GM19043 (cell line): ENCODE data around the gene PKDREJ.
"Not testable (repeated sequence)": the region's sequence is repeated elsewhere in the genome, so short reads cannot be mapped to it uniquely, and the experiment has no call there.

ENCODE experiments used
- ATAC-seq: cut with Tn5 transposase; IDR thresholded peaks from one replicate; pipeline ENCODE4 v1.9.1; 2021; ENCODE audit warnings: low read depth; ENCODE audit not compliant: unreplicated experiment

Gene PKDREJ

DNA sequence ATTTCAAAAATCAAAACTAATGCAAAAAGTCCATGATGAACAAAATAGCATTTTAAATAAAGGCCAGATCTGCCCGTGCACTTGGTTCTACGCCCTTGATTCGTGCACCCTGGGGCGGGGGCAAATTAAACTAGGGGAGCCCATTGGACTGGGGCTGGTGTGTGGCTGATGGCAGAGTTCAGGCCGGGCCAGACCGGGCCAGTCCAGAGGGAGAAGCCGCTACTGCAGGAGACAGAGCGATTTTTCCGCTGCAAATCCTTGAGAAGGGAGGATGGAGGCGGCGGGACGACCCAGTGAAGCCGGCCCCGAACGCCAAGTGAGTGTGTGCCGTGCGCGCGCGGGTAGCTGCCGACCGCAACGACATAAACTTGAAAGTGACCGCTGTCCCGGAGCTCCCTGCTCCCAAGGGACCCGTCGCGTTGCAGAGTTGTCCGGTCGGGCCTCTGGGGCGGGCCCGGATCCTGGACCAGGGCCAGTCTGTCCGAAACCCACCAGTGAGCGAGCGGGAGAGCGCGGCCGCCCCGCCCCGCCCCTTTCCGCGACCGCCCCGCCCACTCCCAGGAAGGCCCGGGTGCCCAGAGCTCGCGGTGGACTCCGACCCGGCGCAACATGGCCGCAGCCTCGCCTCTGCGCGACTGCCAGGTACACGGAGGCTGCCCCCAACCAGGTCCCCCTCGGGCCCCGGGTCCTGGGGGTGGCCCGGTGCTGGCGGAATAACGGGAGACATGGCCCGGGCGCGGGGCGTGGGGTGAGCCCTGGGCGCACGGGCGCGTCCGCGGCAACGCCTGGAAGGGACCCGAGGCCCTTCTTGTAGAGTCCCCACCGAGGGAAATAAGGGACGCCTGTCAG lies 4.5 kb upstream of the PKDREJ start, which contains the start of gene TTC38:
Gene TTC38, plus strand, starts transcription at position 578 of the 849 bp plus-strand sequence. Its CDS starts 32 bp downstream, at position 610.
- ATAC-seq, result no peak

DNA sequence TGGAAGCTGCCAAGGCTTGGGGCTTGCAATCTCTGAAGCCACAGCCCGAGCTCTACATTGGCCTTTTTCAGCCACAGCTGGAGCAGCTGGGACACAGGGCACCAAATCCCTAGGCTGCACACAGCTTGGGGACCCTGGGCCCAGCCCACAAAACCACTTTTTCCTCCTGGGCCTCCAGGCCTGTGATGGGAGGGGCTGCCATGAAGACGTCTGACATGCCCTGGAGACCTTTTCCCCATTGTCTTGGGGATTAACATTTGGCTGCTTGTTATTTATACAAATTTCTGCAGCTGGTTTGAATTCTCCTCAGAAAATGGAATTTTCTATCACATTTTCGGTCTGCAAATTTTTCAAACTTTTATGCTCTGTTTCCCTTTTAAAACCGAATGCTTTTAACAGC lies 2.5 kb upstream of the PKDREJ start:
- ATAC-seq, result not testable (repeated sequence)

DNA sequence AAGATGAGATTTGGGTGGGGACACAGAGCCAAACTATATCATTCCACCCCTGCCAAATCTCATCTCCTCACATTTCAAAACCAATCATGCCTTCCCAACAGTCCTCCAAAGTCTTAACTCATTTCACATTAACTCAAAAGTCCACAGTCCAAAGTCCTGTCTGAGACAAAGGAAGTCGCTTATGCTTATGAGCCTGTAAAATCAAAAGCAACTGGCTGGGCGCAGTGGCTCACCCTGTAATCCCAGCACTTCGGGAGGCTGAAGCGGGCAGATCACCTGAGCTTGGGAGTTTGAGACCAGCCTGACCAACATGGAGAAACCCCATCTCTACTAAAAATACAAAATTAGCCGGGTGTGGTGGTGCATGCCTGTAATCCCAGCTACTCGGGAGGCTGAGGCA lies 1.4 kb upstream of the PKDREJ start:
- not testable (repeated sequence) for ATAC-seq

DNA sequence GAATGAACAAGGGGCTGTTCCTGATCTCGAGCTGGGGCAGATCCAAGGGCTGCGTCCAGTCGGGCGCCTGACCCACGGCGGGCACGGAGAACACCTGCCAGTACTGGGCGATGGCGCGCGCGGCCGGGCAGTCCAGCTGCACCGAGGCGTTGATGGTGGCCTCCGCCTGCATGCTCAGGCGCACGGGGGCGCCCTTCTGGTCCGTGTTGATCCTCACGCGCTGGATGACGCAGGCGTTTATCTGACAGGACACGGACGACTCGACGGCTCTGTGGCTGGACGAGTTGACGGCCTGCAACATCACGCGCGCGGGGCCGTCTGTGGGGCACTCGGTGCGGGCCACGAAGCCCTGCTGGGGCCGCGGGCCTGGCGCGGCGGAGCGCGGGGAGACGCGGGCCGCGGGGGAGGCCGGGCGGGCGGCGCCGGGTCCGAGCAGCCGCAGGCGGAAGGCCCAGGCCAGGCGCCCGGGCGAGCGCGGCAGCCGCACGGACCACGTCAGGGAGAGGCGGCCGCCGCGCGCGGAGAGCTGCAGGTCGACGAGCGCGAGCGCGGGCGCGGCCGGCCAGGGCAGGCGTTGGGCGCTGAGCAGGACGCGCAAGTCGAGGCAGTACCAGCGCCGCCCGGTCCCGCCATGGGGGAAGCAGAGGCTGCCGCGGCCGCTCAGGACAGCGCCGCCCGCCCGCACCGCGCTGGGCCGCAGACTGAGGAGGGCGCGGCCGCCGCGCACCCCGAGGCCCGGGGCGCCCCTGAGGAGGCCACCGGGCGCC lies 511 bp downstream of the PKDREJ start:
- ATAC-seq, result no peak

DNA sequence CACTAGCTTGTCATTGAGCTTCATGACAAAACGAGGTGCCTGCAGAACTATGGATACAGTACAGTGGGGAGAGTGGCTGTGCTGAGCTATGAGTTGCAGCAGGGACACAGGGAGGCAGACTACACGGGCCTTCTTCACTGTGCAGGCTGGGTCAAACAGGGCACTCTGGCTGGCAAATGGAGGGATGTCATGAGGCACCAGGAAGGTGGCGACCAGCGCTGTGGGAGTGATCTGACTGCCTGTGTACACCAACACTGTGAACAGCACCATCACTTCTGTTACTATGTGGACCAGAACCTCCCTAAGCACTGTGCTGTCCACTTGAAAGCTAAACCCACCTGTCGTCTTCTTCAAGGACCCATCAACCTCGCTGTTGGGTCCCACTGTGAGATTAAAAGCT lies 3.1 kb downstream of the PKDREJ start:
- ATAC-seq, result no peak

DNA sequence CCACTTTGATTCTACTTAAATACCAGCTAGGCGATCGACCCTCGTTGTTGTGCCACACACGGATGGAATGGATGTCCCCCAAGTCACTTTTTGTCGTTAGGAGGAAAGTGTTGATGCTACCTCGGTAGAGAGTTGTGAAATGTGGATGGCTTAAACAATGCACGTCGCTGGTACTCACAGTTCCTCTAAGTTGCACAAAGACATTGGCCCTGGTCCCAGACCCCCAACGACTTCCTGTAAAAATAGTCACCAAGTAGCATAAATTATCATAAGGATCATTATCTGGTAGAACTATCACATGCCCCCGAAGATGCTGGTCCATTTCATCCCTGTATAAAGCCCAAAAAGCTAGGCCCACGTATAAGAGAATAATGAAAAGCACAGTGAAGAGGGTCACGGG lies 3.8 kb downstream of the PKDREJ start:
- ATAC-seq, result no peak

DNA sequence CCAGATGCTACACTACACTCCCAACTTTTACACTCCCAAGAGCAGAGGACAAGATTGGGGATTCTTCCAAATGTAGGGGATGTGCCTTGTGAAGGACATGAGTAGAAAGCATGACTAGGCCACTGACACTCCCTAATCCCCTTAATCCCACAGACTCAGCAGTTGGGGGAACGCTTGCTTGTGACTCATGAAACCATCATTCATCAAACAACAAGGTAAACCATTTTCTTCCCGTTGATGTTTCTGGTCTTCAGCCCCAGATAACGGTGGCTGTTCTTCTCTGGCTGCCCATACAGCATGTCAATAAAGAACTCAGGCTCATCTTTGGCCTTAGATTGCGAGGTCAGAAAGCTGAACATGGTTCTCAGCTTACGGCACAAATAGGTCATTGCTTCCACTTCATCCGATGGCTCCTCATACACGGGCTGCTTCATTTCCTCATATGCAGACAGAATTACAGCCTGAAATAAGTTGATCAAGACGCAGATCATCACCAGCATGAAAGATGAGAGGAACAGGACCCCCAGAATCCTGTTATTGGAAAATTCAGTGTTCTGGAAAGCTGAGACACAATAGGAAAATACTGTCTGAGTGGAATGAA lies 6.7 kb downstream of the PKDREJ start:
- ATAC-seq, result no peak

DNA sequence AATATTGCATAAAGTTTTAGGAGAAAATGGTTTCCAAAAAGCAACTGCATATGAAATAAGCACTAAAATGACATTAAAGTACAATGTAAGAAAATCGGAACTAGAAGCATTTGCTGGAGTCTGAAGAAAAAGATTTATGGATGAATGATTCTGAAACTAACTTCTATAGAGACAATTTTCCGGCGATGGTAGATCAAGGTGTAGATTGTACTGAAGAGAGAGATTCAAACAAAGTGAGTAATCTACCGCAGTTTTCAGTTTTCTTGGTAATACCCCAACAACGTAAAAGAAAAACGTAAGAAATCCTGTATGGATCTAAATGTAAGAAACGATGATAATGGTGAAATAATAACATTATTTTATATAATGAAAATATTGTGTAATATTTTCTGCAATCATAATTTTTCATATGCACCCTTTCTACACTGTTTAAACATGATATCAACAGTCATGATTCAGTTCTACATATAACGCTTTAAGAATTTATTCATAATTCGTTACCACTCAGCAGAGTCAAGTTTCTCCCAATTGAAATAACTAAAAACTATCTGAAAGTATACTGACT lies 11.2 kb downstream of the PKDREJ start:
- no peak for ATAC-seq

DNA sequence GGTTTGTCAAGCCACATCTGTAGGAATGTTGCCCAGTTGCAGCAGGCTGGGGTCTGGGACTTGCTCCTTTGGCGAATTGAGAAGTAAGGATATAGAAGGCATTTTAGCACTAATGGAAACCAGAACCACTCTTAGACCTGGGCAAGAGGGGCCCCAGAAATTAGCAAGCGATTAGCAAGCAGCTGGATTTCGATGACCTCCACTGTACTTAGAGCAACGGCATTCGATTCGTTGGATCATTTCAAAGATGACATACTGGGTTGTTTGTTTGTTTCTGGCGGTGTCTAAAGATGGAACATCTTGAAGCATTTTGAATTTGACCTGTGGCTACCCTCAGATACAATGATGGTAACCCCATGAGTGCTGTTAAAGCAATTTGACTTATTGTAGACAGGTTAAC lies 11.9 kb downstream of the PKDREJ start:
- no peak for ATAC-seq

DNA sequence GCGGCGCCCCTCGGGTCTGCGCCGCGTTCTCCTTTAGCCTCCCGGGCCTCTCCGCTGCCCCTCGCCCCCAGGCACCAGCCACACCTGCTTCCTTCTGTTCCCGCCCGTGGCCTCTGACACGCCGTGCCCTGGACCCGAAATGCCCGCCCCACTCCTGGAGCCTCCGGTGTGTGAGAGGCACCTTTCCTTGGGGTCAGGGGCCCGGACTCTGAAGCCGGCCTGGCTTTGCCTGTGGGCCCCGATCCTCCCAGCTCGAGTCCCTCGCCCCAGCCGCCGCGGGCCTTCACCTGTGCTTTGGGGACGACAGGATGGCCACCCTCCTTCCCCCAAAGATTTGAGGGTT lies 12.4 kb downstream of the PKDREJ start:
- ATAC-seq, result no peak

DNA sequence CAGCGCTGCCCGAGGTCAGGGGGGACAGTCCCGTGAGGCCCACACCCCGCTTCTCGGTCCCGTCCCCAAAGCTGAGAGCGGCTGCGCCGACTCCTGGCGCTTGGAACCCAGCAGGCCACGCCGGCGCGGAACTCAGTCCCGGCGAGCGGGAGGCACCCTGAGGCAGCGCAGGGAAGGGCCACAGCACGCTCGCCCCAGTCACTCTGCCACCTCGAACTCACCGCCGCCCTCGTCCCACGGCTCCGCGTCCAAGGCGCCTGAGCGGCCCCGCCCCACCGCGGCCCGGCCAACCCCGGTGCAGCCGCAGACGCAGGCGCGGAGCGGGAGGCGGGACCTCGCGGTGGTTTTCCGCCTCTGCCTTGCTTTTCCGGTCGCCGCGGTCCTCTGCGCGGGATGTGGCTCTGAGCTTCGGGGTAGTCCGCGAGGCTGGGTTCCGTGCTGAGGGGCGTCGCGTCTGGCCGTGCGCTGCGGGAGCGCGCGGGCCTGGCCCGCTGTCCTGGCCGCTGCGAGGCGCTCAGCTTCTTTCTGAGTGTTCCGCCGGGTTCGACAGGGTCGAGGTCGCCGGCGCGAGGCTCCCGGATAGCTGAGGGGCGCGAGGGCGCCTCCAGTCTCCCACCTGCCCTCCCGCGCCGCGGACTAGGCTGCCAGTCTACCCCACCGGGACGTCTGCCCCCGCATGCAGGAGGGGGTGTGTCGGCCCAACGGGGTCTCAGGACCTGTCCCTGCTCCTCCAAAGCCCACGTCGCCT lies 12.9 kb downstream of the PKDREJ start, which contains the start of gene CDPF1:
Gene CDPF1, minus strand, starts transcription at position 259 of the 748 bp plus-strand sequence. CDS start 2,009 bp downstream, outside the sequence.
- peak; percentile 80 for ATAC-seq

DNA sequence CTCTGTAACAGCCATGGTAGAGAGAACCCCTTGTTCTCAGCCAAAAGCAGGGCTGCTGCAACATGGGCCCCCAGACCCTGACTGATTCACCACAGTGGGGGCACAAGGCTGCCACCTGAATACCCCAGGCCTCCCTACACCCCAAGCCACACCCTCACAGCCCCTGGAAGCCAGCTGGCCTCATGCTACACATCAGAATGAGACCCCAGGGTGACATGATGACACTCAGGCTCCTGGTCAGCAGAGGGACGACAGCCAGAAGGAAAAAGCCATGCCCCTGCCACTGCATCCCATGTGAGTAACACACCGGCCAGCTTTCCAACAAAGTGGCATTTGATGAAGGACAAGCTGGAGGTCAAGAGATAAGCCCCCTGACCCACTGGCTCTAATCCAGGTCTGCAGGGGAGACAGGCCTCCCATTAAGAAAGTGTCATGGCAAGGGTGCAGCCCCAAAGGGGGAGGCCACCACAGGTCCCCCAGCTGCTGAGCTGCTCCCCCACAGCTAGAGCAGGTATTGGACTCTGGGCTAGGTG lies 15.6 kb downstream of the PKDREJ start:
- ATAC-seq, result no peak

DNA sequence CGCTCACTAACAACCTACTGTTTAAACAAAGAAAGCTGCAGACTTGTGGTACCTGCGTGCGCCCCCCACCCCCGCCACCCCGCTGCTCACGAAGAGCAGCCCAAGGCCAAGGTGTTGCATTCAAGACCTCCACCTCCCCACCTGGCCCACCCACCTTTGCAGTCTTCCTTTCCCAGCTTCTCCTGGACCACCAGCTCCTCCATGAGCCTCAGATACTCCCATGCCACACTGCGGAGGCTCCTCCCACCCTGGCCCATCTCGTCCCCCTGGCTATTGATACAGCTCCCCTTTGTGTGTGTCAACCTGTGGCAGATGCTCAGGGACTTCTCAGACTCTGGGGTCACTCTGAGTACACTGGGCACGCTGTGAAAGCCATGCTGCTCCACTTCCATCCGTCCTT lies 17.0 kb downstream of the PKDREJ start:
- ATAC-seq, result no peak

DNA sequence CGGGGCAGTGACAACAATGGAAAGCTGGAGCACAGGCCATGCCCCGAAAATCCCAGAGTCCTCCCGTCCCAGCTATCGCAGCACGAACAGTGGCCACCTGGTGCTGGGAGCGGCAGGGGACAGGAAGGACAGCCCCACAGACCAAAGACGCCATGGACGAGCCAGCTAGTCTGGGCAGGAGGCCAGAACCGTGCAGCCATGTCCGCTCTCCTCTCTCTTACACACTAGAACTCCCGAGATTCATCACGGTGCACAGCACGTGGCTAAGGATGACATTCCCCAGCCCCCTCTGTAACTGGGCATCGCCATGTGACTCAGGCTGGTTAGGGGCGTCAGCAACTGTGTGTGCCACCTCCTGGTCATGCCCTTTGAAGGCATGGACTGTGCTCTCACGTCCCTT lies 17.6 kb downstream of the PKDREJ start:
- no peak for ATAC-seq

DNA sequence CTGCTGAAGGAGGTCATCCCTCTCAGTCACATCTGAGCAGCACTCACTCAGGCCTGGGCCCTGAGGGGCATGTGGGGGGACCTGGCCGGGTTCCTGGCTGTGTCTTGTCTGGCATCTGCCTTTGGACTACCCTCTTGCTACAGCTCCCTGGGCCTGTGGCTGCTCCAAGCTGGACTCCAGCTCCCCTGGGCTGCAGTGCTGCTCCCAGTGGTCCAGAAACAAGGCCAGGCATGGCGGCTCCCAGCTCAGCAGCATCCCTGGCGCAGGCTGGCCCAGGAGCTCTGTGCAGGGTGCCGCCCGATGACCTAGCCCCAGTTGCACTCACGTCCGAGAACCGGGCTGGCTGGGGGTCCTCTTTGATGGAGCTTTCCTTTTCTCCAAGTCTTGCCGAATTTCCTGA lies 18.4 kb downstream of the PKDREJ start:
- no peak for ATAC-seq

DNA sequence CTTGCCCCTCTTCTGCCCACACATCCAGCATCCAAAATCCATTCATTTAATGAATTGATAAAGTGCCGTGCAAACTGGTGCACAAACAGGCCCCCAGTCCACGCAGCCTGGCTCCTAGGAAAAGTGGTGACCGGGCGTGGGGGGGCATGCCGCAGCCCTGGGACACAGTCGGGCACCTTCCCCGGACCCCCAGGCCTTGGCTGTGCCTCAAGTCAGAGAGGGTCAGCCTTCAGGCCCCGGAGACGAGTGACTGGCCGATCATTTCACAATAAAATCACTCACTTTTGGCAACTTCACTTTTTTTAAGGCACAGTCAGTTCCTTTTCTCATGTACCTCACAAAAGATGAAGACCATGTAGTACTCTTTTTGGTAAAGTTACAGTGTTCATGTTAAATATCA lies 21.1 kb downstream of the PKDREJ start:
- ATAC-seq, result no peak

DNA sequence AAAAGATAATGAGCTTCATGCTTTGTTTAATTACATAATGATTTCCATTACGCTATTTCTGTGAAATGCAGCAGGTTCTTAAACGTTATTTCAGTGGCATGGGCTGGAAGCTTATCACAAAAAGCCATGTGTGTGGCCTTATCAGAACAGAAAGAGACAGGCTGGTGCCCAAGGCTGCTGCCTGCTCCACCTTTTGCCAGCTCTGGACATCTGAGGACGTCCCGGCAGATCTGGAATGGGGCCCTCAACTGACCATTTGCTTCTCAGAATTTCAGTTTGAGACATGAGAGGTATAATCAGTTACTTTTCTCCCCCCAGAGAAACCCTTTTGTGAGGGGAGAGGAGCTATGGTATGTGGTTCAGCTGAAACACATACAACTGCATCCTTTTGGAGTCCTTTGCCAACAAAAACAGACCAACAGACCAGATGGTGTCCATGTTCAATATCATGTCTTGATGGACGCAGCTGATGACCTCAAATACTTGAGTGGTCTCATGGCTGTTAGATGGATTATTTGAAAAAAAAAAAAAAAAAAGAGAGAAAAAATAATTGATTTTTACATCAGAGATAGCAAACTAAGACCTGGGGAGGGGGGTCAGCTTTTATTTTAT lies 21.6 kb downstream of the PKDREJ start:
- ATAC-seq, result no peak

DNA sequence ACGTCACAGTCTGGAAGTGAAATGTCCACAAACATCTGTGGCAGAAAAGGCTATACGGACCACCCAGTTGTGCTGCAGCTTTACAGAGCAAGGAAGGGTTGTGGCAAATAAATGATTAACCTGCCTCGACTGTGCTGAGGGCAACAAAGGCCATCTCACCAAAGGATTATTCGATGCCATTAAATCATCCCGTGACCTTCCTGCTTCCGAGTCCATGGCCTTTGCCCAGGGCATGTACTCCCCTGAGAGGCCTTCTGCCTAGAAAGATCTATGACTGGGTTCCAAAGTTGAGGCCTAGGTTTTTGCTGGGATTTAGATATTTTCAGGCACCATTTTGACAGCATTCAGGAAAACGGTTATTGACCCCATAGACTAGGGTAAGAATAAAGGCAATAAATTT lies 22.2 kb downstream of the PKDREJ start:
- ATAC-seq, result no peak

DNA sequence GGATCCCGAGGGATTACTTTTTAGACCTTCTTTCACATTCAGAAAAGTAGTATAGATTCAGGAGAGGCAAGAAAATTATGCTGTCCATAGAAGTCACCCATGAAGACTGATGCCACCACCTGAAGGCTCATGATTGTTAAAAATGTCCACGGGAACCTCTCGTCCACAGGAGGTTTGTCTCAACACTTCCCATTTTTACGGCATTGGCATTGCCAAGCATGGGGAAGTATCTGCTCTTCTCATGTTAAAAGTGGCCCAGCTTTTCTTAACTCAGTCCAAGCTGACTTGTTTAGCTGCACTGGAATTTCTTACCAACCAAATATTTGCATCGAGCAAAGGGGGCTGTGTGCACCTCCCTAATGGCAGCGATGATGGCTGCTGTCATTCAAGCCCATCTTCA lies 22.6 kb downstream of the PKDREJ start:
- ATAC-seq, result no peak

DNA sequence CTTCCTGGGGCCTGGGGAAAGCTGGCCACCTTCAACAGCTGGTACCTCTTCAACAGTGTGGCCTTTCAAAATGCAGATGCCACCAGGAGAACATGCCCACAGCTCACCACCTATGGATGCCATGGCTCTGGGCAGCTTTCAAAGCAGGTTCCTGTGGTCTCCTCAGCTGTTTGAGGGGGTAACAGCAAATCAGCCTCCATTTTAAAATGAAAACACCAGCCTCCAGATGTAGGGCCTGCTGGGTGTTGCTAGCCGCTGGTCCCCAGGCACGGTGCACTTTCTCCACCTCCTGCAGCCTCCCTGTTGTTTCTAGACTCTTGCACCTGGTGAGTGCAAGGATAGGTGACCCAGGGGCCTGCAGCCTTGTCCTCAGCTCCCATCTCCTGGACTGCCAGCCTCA lies 23.1 kb downstream of the PKDREJ start:
- no peak for ATAC-seq
